NOMO-1 treated with dmso at 0.1 percent for 144 hours (cell line): Measurements from ENCODE around the gene OPN4.

ENCODE experiments used
- DNase-seq: peaks from one replicate; lab custom pipeline; 2025; ENCODE audit not compliant: unreplicated experiment; lab: John Stamatoyannopoulos, UW

Gene OPN4

DNA sequence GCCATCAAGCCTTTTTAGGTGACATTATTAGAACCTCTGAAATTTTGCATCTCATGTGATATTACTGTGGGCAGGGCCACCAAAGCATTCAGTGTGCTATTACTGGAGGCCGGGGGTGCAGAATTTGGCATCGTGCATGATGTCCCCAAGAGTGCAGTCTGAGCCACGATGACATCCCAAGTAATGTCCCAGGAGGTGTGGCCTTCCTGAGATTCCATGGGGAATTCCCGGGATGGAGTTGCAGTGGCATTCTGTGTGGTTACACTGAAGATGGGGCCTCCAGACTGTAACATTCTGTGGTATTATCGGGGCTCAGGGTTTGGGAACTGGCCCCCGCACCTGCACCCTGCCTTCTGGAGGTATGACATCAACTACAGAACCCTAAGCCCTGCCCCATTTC is 23.0 kb downstream of the OPN4 start:
- no peak for DNase-seq

- DNase-seq = peak; percentile 30
Measured at GRCh38 chr10:86678999-86679792, 24.8 kb downstream of the OPN4 start.

GRCh38 chr10:86681047-86681446 is 26.7 kb downstream of the OPN4 start:
- DNase-seq = no peak

DNA sequence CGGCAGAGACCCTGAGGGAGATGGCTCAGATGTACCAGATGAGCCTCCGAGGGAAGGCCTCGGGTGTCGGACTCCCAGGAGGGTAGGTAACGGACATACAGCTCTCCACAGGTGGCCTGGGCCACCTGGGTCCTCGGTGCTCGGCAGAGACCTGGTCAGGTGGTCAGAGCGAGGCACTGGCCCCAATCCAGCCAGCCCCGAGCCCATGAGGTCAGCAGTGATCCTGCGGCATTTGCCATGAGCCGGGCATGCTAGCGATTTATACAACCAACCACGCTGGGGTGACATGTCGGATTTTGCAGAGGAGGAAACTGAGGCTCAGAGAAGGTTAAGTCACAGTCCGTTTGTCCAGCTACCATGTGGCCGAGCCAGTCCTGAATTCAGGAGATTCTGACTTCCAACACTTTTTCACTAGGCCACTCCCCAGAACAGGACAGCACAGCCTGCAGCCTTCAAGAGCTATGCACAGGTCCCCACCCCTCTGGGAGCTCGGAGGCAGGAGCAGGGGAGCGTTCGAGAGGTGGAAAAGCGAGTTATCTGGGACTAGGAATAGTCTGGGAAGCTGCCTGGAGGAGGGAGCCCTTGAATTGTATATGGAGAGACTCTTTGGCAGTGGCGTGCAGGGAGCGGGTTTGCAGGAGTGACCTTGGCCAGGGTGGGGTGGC is 27.5 kb downstream of the OPN4 start:
- DNase-seq = no peak

GRCh38 chr10:86682675-86683074 is 28.3 kb downstream of the OPN4 start:
- DNase-seq = no peak

DNA sequence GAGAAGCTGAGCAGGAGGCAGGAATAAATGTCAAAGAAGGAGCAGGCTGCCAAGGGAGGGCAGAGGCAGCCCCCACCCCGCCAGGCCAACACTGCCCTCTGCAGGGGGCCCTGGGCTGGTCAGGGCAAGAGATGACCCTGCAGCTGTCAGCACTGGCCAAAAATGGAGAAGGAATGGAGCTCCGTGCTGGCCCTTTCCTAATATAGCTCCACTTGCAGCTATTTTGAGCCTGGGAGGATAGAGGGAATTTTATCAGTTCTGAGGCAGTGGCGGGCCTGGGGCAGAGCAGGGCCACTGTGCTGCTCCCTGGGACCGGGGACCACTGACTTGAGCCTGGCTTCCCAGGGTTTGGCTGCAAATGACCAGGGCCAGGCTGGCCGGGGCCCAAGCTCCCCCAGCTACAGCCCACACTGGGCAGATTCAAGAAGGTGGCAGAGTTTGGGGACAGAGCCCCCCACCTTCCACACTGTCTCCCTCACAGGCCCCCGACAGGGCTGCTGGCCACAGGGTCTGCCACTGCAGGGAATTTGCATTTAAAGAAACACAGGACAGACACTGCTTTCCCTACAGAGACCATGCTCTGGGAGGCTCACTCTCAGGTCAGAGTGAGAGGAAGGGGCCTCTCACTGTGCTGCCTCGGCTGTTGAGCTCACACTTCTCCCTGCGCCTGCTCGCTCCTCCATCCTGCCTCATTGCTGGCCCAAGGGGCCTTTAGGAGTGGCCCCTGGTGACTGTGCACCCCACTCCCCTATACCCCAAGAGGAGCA is 30.2 kb downstream of the OPN4 start:
- DNase-seq = no peak

DNA sequence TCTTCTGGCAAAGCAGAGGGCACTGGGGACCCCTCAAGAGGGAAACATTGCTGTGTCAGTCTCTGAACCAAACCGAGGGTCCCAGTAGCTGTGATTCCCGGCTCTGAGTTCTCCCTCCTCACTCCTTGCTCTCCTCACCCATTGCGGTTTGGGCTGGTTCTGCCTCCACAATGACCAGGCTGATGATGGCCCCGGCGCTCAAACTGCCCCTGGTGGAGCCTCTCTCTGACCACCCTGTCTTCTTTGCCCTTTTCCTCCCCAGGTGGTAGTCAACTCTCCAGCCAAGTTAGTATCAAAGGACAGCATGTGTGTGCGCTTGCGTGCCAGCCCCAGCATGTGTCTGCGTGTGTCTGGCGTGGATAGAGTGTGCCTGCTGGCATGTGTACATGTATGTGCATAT is 31.1 kb downstream of the OPN4 start:
- no peak for DNase-seq

- DNase-seq = no peak
Measured at GRCh38 chr10:86685893-86686632, 31.7 kb downstream of the OPN4 start.

DNA sequence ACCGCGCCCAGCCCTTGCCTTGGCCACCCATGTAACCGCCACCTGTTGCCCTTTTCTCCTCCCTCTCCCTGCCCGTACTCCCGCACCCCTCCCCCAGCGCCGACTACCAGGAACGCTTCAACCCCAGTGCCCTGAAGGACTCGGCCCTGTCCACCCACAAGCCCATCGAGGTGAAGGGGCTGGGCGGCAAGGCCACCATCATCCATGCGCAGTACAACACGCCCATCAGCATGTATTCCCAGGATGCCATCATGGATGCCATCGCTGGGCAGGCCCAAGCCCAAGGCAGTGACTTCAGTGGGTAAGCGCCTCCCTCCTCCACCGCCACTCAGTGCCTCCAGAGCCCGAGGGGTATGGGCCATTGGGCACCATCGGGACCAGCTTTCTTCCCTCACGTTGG is 32.6 kb downstream of the OPN4 start:
- DNase-seq = no peak

GRCh38 chr10:86687750-86688149 is 33.4 kb downstream of the OPN4 start:
- DNase-seq = no peak

- peak; percentile 74 for DNase-seq
Measured at GRCh38 chr10:86688398-86688921, 34.1 kb downstream of the OPN4 start.

DNA sequence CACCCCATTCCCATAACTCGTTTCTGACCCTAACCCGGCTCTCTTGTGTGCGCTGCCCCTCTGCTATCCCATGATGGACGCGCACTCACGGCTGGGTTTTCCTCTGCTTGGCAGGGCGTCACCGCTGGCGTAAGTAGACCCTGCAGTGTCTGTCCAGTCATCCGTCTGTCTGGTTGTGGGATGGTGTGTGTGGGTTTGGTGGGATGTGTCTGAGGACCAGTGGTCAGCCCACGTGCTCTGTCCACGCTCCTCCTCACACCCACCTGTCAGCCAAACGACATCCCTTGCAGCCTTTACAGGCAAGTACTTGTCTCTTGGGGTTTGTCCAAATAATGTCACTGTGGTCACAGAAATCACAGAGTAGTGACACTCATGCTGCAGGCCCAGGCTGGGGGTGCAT is 34.8 kb downstream of the OPN4 start:
- DNase-seq = no peak

DNA sequence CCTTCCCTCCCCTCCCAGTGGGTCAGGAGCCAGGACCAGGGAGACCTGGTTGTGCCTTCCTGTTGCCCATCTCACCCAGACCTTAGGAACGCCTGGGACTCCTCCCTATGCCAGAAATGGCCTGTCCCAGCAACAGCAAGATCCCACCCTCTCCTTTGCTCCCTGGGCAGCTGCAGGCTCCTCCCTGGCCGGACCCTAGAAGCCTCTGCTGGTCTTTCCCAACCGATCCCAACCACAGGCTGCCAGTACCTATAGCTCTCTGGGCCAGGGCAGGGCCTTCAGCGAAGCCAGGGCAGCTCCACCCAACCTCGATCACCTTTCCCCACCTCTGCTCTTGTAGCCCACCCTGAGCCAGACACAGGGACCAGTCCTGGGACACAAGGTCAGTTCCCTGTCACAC is 35.9 kb downstream of the OPN4 start:
- DNase-seq = no peak

DNA sequence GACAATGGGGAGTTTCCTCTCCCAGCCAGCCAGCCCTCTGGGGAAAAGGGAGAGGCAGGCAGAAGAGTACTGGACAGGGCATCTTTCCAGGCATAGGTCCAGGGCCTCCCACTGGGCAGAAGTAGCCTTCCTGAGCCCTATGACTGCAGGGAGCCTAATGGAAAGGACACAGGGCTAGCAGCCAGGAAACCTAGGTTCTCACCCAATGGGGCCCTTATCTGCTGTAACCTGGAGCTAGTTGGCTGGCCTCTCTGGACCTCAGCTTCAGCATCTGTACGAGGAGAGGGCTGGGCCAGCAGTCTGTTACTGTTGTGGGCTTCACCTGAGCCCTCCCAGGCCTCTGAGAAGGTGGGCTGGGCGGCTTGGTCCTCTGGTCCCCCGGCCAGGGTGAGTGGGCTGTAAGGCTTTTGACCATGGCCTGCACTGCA is 36.3 kb downstream of the OPN4 start:
- DNase-seq = no peak

DNA sequence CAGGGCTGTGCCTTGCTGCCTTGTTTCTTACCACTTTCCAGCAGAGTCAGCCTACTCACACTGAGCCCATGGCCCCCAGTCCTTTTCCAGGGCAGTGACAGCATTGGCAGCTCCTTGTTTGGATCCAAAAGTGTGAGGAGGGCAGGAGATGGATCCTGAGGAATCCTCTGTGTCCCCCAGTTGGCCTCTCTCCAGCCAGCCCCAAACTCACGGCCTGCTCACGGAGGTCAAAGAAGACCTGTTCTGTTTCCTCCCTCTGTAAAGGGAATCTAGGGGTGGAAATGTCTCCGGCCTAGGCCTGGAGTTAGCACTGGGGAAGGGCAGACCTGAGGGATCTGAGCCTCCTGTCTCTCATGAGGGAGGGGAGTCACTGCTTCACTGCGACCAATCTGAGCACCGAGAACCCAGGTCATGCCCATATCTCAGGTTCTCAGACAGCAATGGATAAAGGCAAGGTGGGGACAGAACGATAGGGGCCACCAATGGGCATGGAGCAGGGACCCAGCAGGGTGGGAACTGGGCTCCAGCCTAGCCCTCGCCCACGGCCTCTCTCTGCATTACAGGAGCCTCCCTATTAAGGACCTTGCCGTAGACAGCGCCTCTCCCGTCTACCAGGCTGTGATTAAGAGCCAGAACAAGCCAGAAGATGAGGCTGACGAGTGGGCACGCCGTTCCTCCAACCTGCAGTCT is 37.1 kb downstream of the OPN4 start:
- no peak for DNase-seq

DNA sequence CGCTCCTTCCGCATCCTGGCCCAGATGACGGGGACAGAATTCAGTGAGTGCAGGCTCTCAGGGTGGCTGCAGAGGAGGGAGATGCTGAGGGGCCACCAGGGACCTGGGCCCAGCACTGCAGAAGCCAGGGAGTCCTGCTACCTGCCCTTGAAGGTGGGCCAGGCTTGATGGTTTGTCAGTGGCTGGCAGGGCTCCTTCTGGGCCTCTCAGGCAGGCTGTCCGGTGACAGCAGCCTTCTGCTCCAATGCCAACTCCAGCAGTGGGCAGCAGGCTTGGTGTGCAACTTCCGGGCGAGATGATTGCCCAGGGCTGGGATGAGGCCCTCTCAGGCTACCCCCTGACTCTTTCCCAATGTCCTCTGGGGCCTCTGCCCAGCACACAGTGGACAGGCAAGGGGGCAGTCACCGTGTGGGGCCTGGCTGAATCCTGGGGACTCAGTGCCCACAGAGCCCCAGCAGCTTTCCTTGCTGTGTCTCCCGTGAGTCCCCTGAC is 37.7 kb downstream of the OPN4 start:
- no peak for DNase-seq

GRCh38 chr10:86692664-86693063 is 38.3 kb downstream of the OPN4 start:
- no peak for DNase-seq

GRCh38 chr10:86693275-86693674 is 38.9 kb downstream of the OPN4 start:
- DNase-seq = no peak

DNA sequence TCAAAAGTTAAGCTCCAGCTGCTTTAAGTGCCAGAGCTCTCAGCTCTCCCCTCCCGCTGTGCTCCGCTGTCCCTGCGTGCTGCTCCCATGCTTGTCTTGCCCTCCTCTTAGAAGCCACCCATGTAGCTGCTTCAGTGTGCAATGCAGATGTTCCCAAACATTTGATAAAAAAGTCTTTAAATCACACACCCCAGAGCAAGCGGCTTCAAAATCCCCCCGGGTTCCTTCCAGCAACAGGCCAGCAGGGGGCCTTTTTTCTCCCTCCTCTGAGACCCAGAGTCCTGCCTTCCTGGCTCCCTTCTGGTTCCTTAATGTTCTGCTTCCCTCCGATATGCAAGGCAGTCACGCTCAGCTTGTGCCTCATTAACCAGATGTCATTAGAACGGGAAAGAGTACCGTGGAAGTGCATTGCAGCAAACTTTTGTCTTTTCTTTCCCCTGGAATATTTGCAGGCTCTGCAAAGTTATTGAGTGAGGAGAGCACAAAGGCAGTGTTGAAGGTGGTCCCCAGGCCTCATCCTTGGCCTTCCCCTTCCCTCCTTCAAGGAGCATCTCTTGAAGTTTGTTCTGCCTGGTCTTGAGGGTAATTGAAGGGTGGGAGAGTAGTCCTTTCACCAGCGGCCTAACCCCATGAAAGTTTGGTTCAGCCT is 39.5 kb downstream of the OPN4 start:
- DNase-seq = peak; percentile 10
